Measurements from ENCODE around the gene TRDN.
A peak's percentile ranks its signal among the peaks of the same experiment; 100 is the strongest.

Gene TRDN

DNA sequence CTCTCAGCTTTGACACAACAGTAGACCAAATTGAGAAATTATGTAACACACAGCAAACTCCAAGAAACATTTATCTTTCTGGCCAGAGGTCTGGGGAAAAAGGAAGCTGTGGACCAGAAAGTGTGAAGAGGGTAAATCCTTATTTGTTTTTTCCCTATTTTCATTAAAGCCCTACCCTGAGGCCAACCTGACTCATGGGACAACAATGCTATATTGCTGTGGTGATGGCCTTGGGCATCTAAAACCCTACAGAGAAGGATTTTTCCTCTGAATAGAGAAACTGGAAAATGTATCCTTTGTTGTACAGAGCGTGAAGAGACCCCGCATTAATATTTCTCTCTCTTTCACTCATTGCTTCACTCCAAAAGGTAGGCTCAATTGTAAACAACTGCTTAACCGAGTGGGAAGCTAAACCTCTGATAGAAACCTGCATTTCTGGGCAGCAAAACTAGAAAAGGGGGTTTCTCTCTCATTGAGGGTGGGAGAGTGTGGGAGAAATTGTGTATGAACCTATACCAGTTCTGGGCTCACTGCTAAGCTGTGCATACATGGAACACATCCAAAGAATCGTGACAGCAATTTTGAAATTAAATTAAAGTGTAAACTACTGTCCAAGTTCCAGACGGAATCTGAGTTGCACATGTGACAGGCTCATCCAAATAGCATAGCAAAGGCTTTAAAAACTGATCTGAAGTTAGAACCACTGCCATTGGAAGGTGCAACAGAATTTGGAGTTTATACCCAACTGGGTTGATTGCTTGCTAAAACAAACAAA lies 465.2 kb downstream of the TRDN start:
- Histone ChIP-seq H3K4me1 (ENCODE audit: insufficient read depth, low read length) (peaks cover 4% of the 10 kb centered on the region), H3K27me3 (ENCODE audit: insufficient read depth, low read length) (no peaks in the 10 kb centered on the region), H3K36me3 (ENCODE audit: insufficient read depth, low read length) (no peaks in the 10 kb centered on the region), H3K9me3 (ENCODE audit: low read length) (no peaks in the 10 kb centered on the region), H3K4me3 (ENCODE audit: low read length) (no peak overlapping the region), H2AFZ (ENCODE audit: low read depth, low read length) (peak overlapping the region; percentile 71)

DNA sequence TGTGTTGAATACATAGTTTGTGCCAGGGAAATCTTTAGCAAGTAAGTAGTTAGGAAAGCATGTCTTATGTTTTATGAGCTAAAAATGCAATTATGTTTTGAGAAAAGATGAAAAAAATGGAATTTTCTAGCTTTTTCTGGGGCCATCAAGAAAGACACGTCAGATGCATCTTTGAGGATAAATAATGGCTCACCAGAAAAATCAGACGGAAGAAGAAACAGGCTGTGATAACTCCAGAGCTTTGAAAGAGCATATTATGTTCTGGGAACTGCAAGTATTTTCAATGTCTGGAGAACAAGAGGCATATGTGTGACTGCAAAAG lies 467.0 kb downstream of the TRDN start:
- no peak overlapping the region for H2AFZ ChIP-seq (ENCODE audit: low read depth, low read length)
- H3K9me3 ChIP-seq (ENCODE audit: low read length), result no peaks in the 10 kb centered on the region
- H3K4me3 ChIP-seq (ENCODE audit: low read length), result no peak overlapping the region
- H3K4me1 ChIP-seq (ENCODE audit: insufficient read depth, low read length), result peaks cover 4% of the 10 kb centered on the region
- H3K36me3 ChIP-seq (ENCODE audit: insufficient read depth, low read length), result no peaks in the 10 kb centered on the region
- H3K27me3 ChIP-seq (ENCODE audit: insufficient read depth, low read length), result no peaks in the 10 kb centered on the region

DNA sequence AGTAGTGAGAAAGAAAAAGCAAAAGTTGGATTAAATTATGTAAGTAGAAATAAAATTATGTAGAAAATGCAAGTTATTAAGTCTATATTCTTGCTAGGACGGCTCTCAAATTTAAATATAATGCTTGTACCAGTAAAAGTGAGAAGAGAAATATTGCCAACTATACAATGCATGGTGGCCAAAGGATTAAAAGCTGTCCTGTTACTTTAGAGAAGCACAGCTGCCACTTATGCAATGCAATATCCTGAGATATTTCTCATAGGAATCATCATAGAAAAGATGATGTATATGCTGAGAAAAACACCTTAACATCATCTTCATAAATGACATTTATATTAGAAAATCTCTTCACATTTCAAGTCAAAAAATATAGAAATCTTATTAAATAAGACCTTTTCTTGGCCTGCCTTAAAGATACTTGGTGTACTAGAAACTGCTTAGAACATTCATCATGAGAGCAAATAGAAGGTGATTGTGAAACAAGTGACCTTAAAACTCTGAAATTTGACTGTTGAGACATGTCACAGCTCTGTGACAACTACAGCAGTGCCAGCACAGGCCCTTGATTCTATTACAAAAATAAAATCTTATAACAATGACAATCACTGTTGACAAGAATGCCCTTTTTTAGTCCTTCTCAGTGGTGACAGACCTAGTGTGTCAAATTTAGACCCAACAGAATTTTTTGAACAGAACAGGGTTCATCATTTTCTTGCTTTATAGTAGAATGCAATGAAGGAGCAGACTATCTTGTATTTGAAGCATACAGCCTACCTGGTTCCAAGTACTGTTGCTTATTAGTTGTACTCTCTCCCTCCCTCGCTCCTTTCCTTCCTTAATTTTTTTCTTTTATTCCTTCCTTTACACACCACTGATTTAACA lies 467.6 kb downstream of the TRDN start:
- Histone ChIP-seq H3K4me1 (ENCODE audit: insufficient read depth, low read length) (peaks cover 4% of the 10 kb centered on the region), H3K36me3 (ENCODE audit: insufficient read depth, low read length) (no peaks in the 10 kb centered on the region)

DNA sequence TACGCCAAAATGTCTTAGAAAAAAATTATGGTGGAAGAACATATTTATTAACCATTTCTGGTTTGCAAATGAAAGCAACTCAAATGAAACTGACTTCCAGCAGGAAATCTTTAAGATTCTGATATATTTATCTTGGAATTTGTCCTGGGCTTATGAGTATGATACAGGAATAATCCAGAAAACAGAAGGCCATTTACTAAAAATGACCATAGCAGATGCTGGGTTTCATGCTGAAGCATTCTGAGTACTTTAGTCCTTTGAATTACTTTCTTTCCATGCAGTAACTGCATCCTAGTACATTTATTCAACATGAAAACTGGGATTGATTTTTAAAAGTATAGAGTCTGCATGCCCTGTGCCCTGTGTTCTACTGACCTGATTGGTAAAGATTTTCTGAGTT lies 468.3 kb downstream of the TRDN start:
- H3K27me3 ChIP-seq (ENCODE audit: insufficient read depth, low read length), result no peaks in the 10 kb centered on the region
- no peaks in the 10 kb centered on the region for H3K9me3 ChIP-seq (ENCODE audit: low read length)
- no peak overlapping the region for H3K4me3 ChIP-seq (ENCODE audit: low read length)
- no peaks in the 10 kb centered on the region for H3K36me3 ChIP-seq (ENCODE audit: insufficient read depth, low read length)
- H3K4me1 ChIP-seq (ENCODE audit: insufficient read depth, low read length), result peaks cover 4% of the 10 kb centered on the region
- no peak overlapping the region for H2AFZ ChIP-seq (ENCODE audit: low read depth, low read length)

More for the DNA sequence above, 467.6 kb downstream of the TRDN start:
- Histone ChIP-seq H3K9me3 (ENCODE audit: low read length) (no peaks in the 10 kb centered on the region), H2AFZ (ENCODE audit: low read depth, low read length) (no peak overlapping the region), H3K27me3 (ENCODE audit: insufficient read depth, low read length) (no peaks in the 10 kb centered on the region), H3K4me3 (ENCODE audit: low read length) (no peak overlapping the region)

Measured in neuron (in vitro differentiated cells).